K562 (cell line): ENCODE measurements around the gene ARL2. TPM values are rescaled to one million over a fixed set of nuclear protein-coding genes. Genes with fewer than 3 reads are reported as not detected.

Experiments
- CSDE1 ChIP-seq, 2 experiments: fragments of 450-650 bp; IDR thresholded peaks; 2 replicates each; pipeline ENCODE4 v1.6.1; 2016; ENCODE audit warnings: mild to moderate bottlenecking in 1 of 2
- ESRRA ChIP-seq: fragments of 450-650 bp; IDR thresholded peaks from 2 replicates; pipeline ENCODE4 v1.6.1; 2014; ENCODE audit warnings: low read depth, mild to moderate bottlenecking, moderate library complexity, borderline replicate concordance
- L3MBTL2 ChIP-seq: fragments of 450-650 bp; IDR thresholded peaks from 2 replicates; pipeline ENCODE4 v1.6.1; 2016; ENCODE audit warnings: mild to moderate bottlenecking, moderate library complexity
- MGA ChIP-seq: fragments of 450-650 bp; IDR thresholded peaks from 2 replicates; pipeline ENCODE4 v1.6.1; 2016; ENCODE audit warnings: mild to moderate bottlenecking, moderate library complexity
- NELFE ChIP-seq: IDR thresholded peaks from 2 replicates; pipeline ENCODE4 v1.6.1; 2011; ENCODE audit warnings: mild to moderate bottlenecking; ENCODE audit not compliant: insufficient read depth, insufficient read length
- NR2C2 ChIP-seq, 2 experiments: fragments of 200-800 bp in 1 of 2; sonication (Bioruptor generic) in 1 of 2; sonication (generic) in 1 of 2; formaldehyde crosslinking in 1 of 2; IDR thresholded peaks; 2 replicates each; pipeline versions ENCODE4 v1.6.1 to v1.8.0; 2016 to 2022; ENCODE audit warnings: mild to moderate bottlenecking in 1 of 2, missing compliant biosample characterization in 1 of 2, missing genetic modification characterization in 1 of 2, missing genetic modification reagents in 1 of 2
- PCBP1 ChIP-seq: fragments of 200-400 bp; formaldehyde crosslinking; IDR thresholded peaks from 2 replicates; pipeline ENCODE4 v1.6.1; 2018; ENCODE audit warnings: mild to moderate bottlenecking, low read depth, low read length; ENCODE audit not compliant: poor library complexity, severe bottlenecking
- TGIF2 ChIP-seq: sonication (generic); formaldehyde crosslinking; IDR thresholded peaks from 2 replicates; pipeline ENCODE4 v1.8.1; 2022; ENCODE audit warnings: mild to moderate bottlenecking, missing genetic modification reagents, moderate library complexity
- USF1 ChIP-seq: sonication (generic); formaldehyde crosslinking; IDR thresholded peaks from 2 replicates; pipeline ENCODE4 v1.9.0; 2022; ENCODE audit warnings: mild to moderate bottlenecking, missing genetic modification reagents
- polyA plus RNA-seq, 8 experiments: library from polyadenylated mRNA; depleted of rRNA in 4 of 8; stranded (reverse) in 5 of 8; unstranded in 3 of 8; fragments of >200 nt; fragmentation: Nextera tagmentation in 2 of 8; fragmentation: Illumina TruSeq in 1 of 8; extraction: Ambion mirVana in 2 of 8; extraction: Trizol in 1 of 8; gene quantifications; 2 replicates each; pipeline versions ENCODE4 v1.2.1 to v1.2.3, GENCODE V29; 2011 to 2014; ENCODE audit warnings: inconsistent platforms in 1 of 8, missing spikeins in 1 of 8
- total RNA-seq, 7 experiments: library from RNA; depleted of rRNA in 6 of 7; stranded (reverse); fragments of >200 nt in 6 of 7; fragmentation: Illumina TruSeq in 2 of 7; extraction: Trizol in 2 of 7; gene quantifications; 2 replicates each; pipeline versions ENCODE4 v1.2.1 to v1.2.3, GENCODE V29; 2011 to 2021; ENCODE audit warnings: low replicate concordance in 1 of 7
- TF ChIP-seq, protein P1 (sequence below): fragments of 250-450 bp; sonication (Bioruptor Pico); IDR thresholded peaks from 2 replicates; pipeline ENCODE4 v1.6.1; 2021; ENCODE audit warnings: mild to moderate bottlenecking
- TF ChIP-seq, protein P2 (sequence below): fragments of 450-650 bp; IDR thresholded peaks from 2 replicates; pipeline ENCODE4 v1.6.1; 2018; ENCODE audit not compliant: partially characterized antibody

ARL2 gene
- total and polyA plus RNA-seq, 9 of the 15 experiments (the other 6 are each of a cell fraction or from before 2014, with no cell fraction given): 5.7 to 154 (median 92.2) TPM

GRCh38 chr11:65060913-65061408 is 47.0 kb downstream of the ARL2 start (continued):
- TF ChIP-seq, protein P1, sequence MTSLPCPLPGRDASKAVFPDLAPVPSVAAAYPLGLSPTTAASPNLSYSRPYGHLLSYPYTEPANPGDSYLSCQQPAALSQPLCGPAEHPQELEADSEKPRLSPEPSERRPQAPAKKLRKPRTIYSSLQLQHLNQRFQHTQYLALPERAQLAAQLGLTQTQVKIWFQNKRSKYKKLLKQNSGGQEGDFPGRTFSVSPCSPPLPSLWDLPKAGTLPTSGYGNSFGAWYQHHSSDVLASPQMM (CRISPR knock-in tag): no peak
- TF ChIP-seq ESRRA (peak; percentile 21; the same call in 1 of the 2 replicates), NELFE (no peak), CSDE1 (IDR thresholded peaks at IDR 0.05) (no peak), NR2C2 (CRISPR knock-in tag; IDR thresholded peaks at IDR 0.05) (no peak), NR2C2 (tag; IDR thresholded peaks at IDR 0.05) (no peak), MGA (peak; percentile 35), L3MBTL2 (peak; percentile 11), TGIF2 (CRISPR knock-in tag) (no peak), PCBP1 (no peak), USF1 (CRISPR knock-in tag) (peak; percentile 57; the same call in 1 of the 2 replicates)
- TF ChIP-seq, protein P2, sequence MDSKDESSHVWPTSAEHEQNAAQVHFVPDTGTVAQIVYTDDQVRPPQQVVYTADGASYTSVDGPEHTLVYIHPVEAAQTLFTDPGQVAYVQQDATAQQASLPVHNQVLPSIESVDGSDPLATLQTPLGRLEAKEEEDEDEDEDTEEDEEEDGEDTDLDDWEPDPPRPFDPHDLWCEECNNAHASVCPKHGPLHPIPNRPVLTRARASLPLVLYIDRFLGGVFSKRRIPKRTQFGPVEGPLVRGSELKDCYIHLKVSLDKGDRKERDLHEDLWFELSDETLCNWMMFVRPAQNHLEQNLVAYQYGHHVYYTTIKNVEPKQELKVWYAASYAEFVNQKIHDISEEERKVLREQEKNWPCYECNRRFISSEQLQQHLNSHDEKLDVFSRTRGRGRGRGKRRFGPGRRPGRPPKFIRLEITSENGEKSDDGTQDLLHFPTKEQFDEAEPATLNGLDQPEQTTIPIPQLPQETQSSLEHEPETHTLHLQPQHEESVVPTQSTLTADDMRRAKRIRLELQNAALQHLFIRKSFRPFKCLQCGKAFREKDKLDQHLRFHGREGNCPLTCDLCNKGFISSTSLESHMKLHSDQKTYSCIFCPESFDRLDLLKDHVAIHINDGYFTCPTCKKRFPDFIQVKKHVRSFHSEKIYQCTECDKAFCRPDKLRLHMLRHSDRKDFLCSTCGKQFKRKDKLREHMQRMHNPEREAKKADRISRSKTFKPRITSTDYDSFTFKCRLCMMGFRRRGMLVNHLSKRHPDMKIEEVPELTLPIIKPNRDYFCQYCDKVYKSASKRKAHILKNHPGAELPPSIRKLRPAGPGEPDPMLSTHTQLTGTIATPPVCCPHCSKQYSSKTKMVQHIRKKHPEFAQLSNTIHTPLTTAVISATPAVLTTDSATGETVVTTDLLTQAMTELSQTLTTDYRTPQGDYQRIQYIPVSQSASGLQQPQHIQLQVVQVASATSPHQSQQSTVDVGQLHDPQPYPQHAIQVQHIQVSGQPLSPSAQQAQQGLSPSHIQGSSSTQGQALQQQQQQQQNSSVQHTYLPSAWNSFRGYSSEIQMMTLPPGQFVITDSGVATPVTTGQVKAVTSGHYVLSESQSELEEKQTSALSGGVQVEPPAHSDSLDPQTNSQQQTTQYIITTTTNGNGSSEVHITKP: peak; percentile 5
